Peyer's patch (tissue), 4 donors: ENCODE data around the gene INPP5A.
"Not testable (repeated sequence)": the region's sequence is repeated elsewhere in the genome, so short reads cannot be mapped to it uniquely, and the experiment has no call there.

Experiments
- POLR2A ChIP-seq, 2 donors: fragments of 450-650 bp; IDR thresholded peaks; one replicate each; pipeline ENCODE4 v1.5.1; 2017; ENCODE audit warnings: antibody characterized with exemption in 2 of 2, mild to moderate bottlenecking in 2 of 2, moderate library complexity in 2 of 2
- TF ChIP-seq, protein P1 (sequence below), 6 experiments: fragments of 450-650 bp in 4 of 6; fragments of 200-600 bp in 2 of 6; sonication (generic) in 1 of 6; IDR thresholded peaks; one replicate each; pipeline ENCODE4 v1.5.1; 2017 to 2019; ENCODE audit warnings: antibody characterized with exemption in 6 of 6, mild to moderate bottlenecking in 3 of 6, moderate library complexity in 1 of 6

DNA sequence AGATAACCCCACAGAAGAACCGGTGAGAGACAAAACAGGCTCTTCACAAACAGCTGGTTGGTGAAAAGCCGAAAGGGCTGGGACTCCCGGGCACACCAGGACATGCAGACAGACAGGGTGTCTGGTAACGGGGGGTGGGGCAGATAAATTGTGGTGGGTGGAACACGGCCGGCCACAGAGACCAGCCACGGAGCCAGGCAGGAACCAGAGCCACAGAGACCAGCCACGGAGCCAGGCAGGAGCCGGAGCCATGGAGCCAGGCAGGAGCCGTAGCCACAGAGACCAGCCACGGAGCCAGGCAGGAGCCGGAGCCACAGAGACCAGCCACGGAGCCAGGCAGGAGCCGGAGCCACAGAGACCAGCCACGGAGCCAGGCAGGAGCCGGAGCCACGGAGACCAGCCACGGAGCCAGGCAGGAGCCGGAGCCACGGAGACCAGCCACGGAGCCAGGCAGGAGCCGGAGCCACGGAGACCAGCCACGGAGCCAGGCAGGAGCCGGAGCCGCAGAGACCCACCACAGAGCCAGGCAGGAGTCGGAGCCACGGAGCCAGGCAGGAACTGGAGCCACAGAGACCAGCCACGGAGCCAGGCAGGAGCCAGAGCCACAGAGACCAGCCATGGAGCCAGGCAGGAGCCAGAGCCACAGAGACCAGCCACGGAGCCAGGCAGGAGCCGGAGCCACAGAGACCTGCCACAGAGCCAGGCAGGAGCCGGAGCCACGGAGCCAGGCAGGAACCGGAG is 288.4 kb downstream of the INPP5A start:
- TF ChIP-seq, protein P1, sequence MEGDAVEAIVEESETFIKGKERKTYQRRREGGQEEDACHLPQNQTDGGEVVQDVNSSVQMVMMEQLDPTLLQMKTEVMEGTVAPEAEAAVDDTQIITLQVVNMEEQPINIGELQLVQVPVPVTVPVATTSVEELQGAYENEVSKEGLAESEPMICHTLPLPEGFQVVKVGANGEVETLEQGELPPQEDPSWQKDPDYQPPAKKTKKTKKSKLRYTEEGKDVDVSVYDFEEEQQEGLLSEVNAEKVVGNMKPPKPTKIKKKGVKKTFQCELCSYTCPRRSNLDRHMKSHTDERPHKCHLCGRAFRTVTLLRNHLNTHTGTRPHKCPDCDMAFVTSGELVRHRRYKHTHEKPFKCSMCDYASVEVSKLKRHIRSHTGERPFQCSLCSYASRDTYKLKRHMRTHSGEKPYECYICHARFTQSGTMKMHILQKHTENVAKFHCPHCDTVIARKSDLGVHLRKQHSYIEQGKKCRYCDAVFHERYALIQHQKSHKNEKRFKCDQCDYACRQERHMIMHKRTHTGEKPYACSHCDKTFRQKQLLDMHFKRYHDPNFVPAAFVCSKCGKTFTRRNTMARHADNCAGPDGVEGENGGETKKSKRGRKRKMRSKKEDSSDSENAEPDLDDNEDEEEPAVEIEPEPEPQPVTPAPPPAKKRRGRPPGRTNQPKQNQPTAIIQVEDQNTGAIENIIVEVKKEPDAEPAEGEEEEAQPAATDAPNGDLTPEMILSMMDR (IDR thresholded peaks at IDR 0.05): not testable (repeated sequence)
- not testable (repeated sequence) for TF ChIP-seq POLR2A (IDR thresholded peaks at IDR 0.05)
